ENCODE results near the gene BFAR.
"Not testable (repeated sequence)": the region's sequence is repeated elsewhere in the genome, so short reads cannot be mapped to it uniquely, and the experiment has no call there.

GRCh38 chr16:14694129-14694528 is 61.4 kb downstream of the BFAR start, which contains the start of gene PLA2G10:
- TF ChIP-seq POU2F2, SPI1, POLR2A (IDR thresholded peaks at IDR 0.05; ENCODE audit: low read depth, low read length): not testable (repeated sequence)
